PC-9 (cell line): ENCODE measurements around the gene ZPBP2. TPM values are rescaled to one million over a fixed set of nuclear protein-coding genes. Genes with fewer than 3 reads are reported as not detected.
"Not testable (repeated sequence)": the region's sequence is repeated elsewhere in the genome, so short reads cannot be mapped to it uniquely, and the experiment has no call there.

Source experiments
- BruUV-seq: library from RNA; stranded (reverse); fragments of 400-500 nt; replicated peaks from 2 replicates; lab custom pipeline; 2021; lab: Mats Ljungman, UMichigan
- CTCF ChIA-PET: fragments of 300-600 bp; sonication (Branson Sonifier 250); formaldehyde crosslinking; loops from one replicate; lab custom pipeline; 2022; ENCODE audit warnings: antibody characterized with exemption; lab: Charles Lee
- POLR2A ChIA-PET: fragments of 300-600 bp; sonication (Branson Sonifier 250); formaldehyde crosslinking; loops from one replicate; lab custom pipeline; 2022; ENCODE audit warnings: antibody characterized with exemption; ENCODE audit not compliant: unreplicated experiment; lab: Charles Lee
- DNase-seq, 2 experiments: peaks; one replicate each; pipeline versions ENCODE4 v3.0.0 to v3.0.0-alpha.2; 2015 to 2022; ENCODE audit warnings: mixed read lengths in 1 of 2
- H2AFZ ChIP-seq: fragments of 200-600 bp; sonication (generic); 2 replicates; pipeline ENCODE4 v1.8.1; 2017; ENCODE audit warnings: antibody characterized with exemption
- H3F3A ChIP-seq: fragments of 200-600 bp; sonication (generic); 2 replicates; pipeline ENCODE4 v1.8.1; 2017; ENCODE audit warnings: antibody characterized with exemption, mild to moderate bottlenecking, low read depth; ENCODE audit not compliant: insufficient read depth
- H3K27ac ChIP-seq: fragments of 200-600 bp; sonication (generic); 2 replicates; pipeline ENCODE4 v1.6.1; 2016; ENCODE audit warnings: mixed run types
- H3K27me3 ChIP-seq: fragments of 200-600 bp; sonication (generic); 2 replicates; pipeline ENCODE4 v1.6.1; 2016; ENCODE audit warnings: low read depth, mixed run types; ENCODE audit not compliant: insufficient read depth
- H3K36me3 ChIP-seq: fragments of 200-600 bp; sonication (generic); 2 replicates; pipeline ENCODE4 v1.6.1; 2016; ENCODE audit warnings: low read depth, mixed run types
- H3K4me1 ChIP-seq: fragments of 200-600 bp; sonication (generic); replicated peaks from 2 replicates; pipeline ENCODE4 v1.6.1; 2016; ENCODE audit warnings: mixed run types; ENCODE audit not compliant: insufficient read depth
- H3K4me2 ChIP-seq: fragments of 200-600 bp; sonication (generic); 2 replicates; pipeline ENCODE4 v1.6.1; 2017; ENCODE audit warnings: mixed run types
- H3K4me3 ChIP-seq: fragments of 200-600 bp; sonication (generic); 2 replicates; pipeline ENCODE4 v1.6.1; 2016; ENCODE audit warnings: mixed run types
- H3K79me2 ChIP-seq: fragments of 200-600 bp; sonication (generic); 2 replicates; pipeline ENCODE4 v1.6.1; 2017; ENCODE audit warnings: low read depth, mixed run types
- H3K9me2 ChIP-seq: fragments of 200-600 bp; sonication (generic); 2 replicates; pipeline ENCODE4 v1.8.1; 2017; ENCODE audit warnings: mild to moderate bottlenecking; ENCODE audit not compliant: insufficient read depth
- H3K9me3 ChIP-seq: fragments of 200-600 bp; sonication (generic); 2 replicates; pipeline ENCODE4 v1.8.1; 2016; ENCODE audit warnings: low read depth; ENCODE audit not compliant: insufficient read depth
- H4K20me1 ChIP-seq: fragments of 200-600 bp; sonication (generic); 2 replicates; pipeline ENCODE4 v1.8.1; 2017; ENCODE audit not compliant: insufficient read depth
- EZH2 ChIP-seq: fragments of 200-600 bp; sonication (generic); IDR thresholded peaks from 2 replicates; pipeline ENCODE4 v1.8.0; 2017; ENCODE audit warnings: antibody characterized with exemption, low read depth
- intact Hi-C: fragments of 100-400 bp; cut with micrococcal nuclease; formaldehyde crosslinking; loops from one replicate; pipeline ENCODE4 v1.10.0; 2022; ENCODE audit not compliant: unreplicated experiment
- total RNA-seq: library from RNA; stranded (reverse); gene quantifications from 2 replicates; pipeline ENCODE4 v1.2.3, GENCODE V29; 2021
- TF ChIP-seq, protein P1 (sequence below): fragments of 200-600 bp; sonication (generic); conservative IDR thresholded peaks from 2 replicates; pipeline ENCODE4 v1.6.1; 2017; ENCODE audit warnings: mixed run types, antibody characterized with exemption, mild to moderate bottlenecking, moderate library complexity

The ZPBP2 gene
- total RNA-seq, 1 experiment from 2014 or later: not detected

DNA sequence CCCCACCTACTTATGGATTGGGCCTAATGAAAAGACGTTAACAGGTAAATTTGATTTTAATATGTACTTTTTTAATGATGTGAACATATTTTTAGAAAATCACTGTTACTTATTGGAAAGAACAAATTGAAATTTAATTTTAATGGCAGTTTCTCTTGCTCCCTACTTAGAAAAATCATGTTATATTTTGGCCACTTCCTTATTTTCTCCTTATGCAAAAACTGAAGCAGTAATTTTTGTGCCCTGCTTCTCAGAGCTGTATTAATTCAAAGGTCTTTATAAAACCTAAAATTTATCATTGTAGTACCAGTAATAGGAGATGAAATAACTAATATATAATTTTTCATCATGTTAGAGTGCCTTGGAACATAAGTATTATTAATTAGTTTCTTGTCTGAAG is 2.8 kb downstream of the ZPBP2 start:
- intact Hi-C loops: no loop called here
- Histone ChIP-seq H3K4me3 (no peak overlapping the region), H2AFZ (no peak overlapping the region), H3K79me2 (no peaks in the 10 kb centered on the region), H3K27me3 (peaks cover 6% of the 10 kb centered on the region; the same call in 1 of the 2 replicates), H3F3A (no peaks in the 10 kb centered on the region; the same call in 1 of the 2 replicates), H3K4me2 (no peak overlapping the region), H3K9me3 (no peaks in the 10 kb centered on the region), H4K20me1 (no peaks in the 10 kb centered on the region), H3K9me2 (no peaks in the 10 kb centered on the region), H3K4me1 (no peaks in the 10 kb centered on the region), H3K27ac (no peak overlapping the region), H3K36me3 (no peaks in the 10 kb centered on the region)
- CTCF ChIA-PET: no interaction called here
- no TSS peak for BruUV-seq
- POLR2A ChIA-PET: no interaction called here
- TF ChIP-seq EZH2: no peak
- TF ChIP-seq, protein P1, sequence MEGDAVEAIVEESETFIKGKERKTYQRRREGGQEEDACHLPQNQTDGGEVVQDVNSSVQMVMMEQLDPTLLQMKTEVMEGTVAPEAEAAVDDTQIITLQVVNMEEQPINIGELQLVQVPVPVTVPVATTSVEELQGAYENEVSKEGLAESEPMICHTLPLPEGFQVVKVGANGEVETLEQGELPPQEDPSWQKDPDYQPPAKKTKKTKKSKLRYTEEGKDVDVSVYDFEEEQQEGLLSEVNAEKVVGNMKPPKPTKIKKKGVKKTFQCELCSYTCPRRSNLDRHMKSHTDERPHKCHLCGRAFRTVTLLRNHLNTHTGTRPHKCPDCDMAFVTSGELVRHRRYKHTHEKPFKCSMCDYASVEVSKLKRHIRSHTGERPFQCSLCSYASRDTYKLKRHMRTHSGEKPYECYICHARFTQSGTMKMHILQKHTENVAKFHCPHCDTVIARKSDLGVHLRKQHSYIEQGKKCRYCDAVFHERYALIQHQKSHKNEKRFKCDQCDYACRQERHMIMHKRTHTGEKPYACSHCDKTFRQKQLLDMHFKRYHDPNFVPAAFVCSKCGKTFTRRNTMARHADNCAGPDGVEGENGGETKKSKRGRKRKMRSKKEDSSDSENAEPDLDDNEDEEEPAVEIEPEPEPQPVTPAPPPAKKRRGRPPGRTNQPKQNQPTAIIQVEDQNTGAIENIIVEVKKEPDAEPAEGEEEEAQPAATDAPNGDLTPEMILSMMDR: no peak
- DNase-seq: no peak

DNA sequence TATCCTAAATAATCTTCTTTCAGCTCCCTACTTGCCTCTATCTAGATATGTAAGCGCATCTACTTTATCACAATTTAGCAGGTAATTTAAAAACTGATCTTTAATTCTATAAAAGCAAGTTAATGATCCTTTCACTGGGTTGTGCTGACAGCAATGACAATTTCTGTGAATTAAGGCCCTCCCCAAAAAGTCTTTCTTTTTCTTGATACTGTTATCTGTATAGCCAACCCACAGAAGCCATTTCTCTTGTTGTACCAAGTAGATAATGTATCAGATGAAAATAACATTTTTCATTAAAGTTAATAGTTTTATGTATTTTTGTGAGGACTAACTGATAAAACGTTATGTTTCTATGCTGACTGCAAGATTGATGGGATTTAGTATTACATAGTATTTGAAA is 3.8 kb downstream of the ZPBP2 start:
- no peaks in the 10 kb centered on the region for H3K36me3 ChIP-seq
- BruUV-seq: no TSS peak
- ChIA-PET POLR2A (no interaction called here), CTCF (no interaction called here)
- H3K9me3 ChIP-seq: no peaks in the 10 kb centered on the region
- H3K27ac ChIP-seq: no peak overlapping the region
- no peaks in the 10 kb centered on the region for H3K79me2 ChIP-seq
- TF ChIP-seq, protein P1: no peak
- no peak for TF ChIP-seq EZH2
- no peaks in the 10 kb centered on the region for H3K4me1 ChIP-seq
- no peaks in the 10 kb centered on the region for H3K27me3 ChIP-seq
- H3F3A ChIP-seq: no peaks in the 10 kb centered on the region; the same call in 1 of the 2 replicates
- H3K4me2 ChIP-seq: no peak overlapping the region
- no peaks in the 10 kb centered on the region for H4K20me1 ChIP-seq
- no peak for DNase-seq
- no peak overlapping the region for H3K4me3 ChIP-seq
- H2AFZ ChIP-seq: no peak overlapping the region
- no peaks in the 10 kb centered on the region for H3K9me2 ChIP-seq
- intact Hi-C loops: no loop called here

DNA sequence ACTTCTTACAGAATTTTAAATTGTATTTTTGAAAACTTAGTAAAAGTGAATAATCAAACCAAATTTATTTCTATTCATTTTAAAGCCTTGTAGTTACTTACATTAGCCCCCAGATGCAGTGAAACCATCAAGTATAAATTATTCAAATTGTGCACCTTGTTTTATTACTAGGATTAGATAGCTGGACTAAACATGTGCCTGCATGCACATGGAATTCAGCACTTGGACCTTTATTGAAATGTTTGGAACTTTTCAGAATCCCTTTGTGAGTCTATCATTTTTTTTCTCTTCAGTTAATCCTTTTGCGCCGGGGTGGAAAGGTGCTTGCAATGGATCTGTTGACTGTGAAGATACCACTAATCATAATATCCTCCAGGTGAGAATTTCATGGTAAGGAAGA is 4.7 kb downstream of the ZPBP2 start:
- no peaks in the 10 kb centered on the region for H3K27me3 ChIP-seq
- H3K4me1 ChIP-seq: no peaks in the 10 kb centered on the region
- no peaks in the 10 kb centered on the region for H3K79me2 ChIP-seq
- H3K36me3 ChIP-seq: no peaks in the 10 kb centered on the region
- no peak overlapping the region for H3K4me3 ChIP-seq
- no peak overlapping the region for H3K4me2 ChIP-seq
- CTCF ChIA-PET: interaction anchor here (0.7 kb wide), 1 partner anchor 420 kb away, joined by 3 read pairs; no protein-coding TSS in a partner anchor
- H3K9me3 ChIP-seq: no peaks in the 10 kb centered on the region
- H3F3A ChIP-seq: no peaks in the 10 kb centered on the region; the same call in 1 of the 2 replicates
- DNase-seq: no peak
- no peaks in the 10 kb centered on the region for H4K20me1 ChIP-seq
- intact Hi-C loops: no loop called here
- H3K27ac ChIP-seq: no peak overlapping the region
- H3K9me2 ChIP-seq: no peaks in the 10 kb centered on the region
- POLR2A ChIA-PET: interaction anchor here (0.5 kb wide), 1 partner anchor 505 kb away, joined by 11 read pairs; no protein-coding TSS in a partner anchor
- TF ChIP-seq, protein P1: no peak
- no peak for TF ChIP-seq EZH2
- no peak overlapping the region for H2AFZ ChIP-seq
- BruUV-seq: no TSS peak

DNA sequence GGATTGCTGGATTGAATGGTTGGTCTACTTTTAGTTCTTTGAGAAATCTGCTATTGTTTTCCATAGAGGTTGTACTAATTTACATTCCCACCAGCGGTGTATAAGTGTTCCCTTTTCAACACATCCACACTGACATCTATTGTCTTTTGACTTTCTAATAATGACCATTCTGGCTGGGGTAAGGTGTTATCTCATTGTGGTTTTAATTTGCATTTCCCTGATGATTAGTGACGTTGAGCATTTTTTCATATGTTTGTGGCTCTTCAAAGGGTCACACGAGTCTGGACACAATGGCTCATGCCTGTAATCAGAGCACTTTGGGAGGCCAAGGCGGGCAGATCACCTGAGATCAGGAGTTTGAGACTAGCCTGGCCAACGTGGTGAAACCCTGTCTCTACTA is 18.1 kb downstream of the ZPBP2 start:
- H4K20me1 ChIP-seq, H3K79me2 ChIP-seq, H3K4me3 ChIP-seq, H3K4me2 ChIP-seq, H3K27me3 ChIP-seq, H3K9me2 ChIP-seq, H3F3A ChIP-seq, CTCF ChIA-PET, intact Hi-C loops, H2AFZ ChIP-seq, H3K9me3 ChIP-seq, H3K36me3 ChIP-seq, POLR2A ChIA-PET, DNase-seq, H3K27ac ChIP-seq, BruUV-seq, H3K4me1 ChIP-seq: not testable (repeated sequence)
